Liver (tissue), 9 donors: ENCODE results near the gene HPS1. TPM values are rescaled to one million over a fixed set of nuclear protein-coding genes. Genes with fewer than 3 reads are reported as not detected.

Experiments
- DNase-seq: peaks from one replicate; pipeline ENCODE4 v3.0.0-alpha.2; 2017; ENCODE audit warnings: low spot score
- H3K27ac ChIP-seq, 2 donors: one replicate each; pipeline ENCODE4 v1.7.0; 2013; ENCODE audit warnings: inconsistent platforms in 2 of 2, low read length in 2 of 2, control low read depth in 1 of 2, low read depth in 1 of 2, mild to moderate bottlenecking in 1 of 2
- H3K27me3 ChIP-seq, 4 donors: one replicate each; pipeline versions ENCODE4 v1.6.1 to v1.7.0; 2013; ENCODE audit warnings: low read length in 3 of 4, inconsistent platforms in 1 of 4, mild to moderate bottlenecking in 1 of 4, moderate library complexity in 1 of 4; ENCODE audit not compliant: control insufficient read depth in 4 of 4, insufficient read depth in 4 of 4
- H3K36me3 ChIP-seq, 4 donors: one replicate each; pipeline versions ENCODE4 v1.6.1 to v1.7.0; 2013; ENCODE audit warnings: low read length in 3 of 4, mild to moderate bottlenecking in 3 of 4, low read depth in 1 of 4, moderate library complexity in 1 of 4; ENCODE audit not compliant: control insufficient read depth in 4 of 4, insufficient read depth in 3 of 4
- H3K4me1 ChIP-seq, 4 donors: one replicate each; pipeline versions ENCODE4 v1.6.1 to v1.7.0; 2013; ENCODE audit warnings: low read length in 3 of 4, mild to moderate bottlenecking in 3 of 4, moderate library complexity in 1 of 4; ENCODE audit not compliant: control insufficient read depth in 4 of 4, insufficient read depth in 4 of 4
- H3K4me3 ChIP-seq, 3 donors: one replicate each; pipeline versions ENCODE4 v1.6.1 to v1.7.0; 2013; ENCODE audit warnings: low read length in 3 of 3, control low read depth in 1 of 3, low read depth in 1 of 3, mild to moderate bottlenecking in 1 of 3
- H3K9ac ChIP-seq, 2 donors: one replicate each; pipeline ENCODE4 v1.7.0; 2013; ENCODE audit warnings: low read length in 2 of 2, mild to moderate bottlenecking in 2 of 2, moderate library complexity in 2 of 2, control low read depth in 1 of 2, low read depth in 1 of 2
- H3K9me3 ChIP-seq, 4 donors: one replicate each; pipeline versions ENCODE4 v1.6.1 to v1.7.0; 2013; ENCODE audit warnings: low read length in 3 of 4; ENCODE audit not compliant: control insufficient read depth in 4 of 4
- ATF3 ChIP-seq: IDR thresholded peaks from 2 replicates; pipeline ENCODE4 v1.6.1; 2016; ENCODE audit warnings: antibody characterized with exemption
- CTCF ChIP-seq: fragments of 150-350 bp; IDR thresholded peaks from 2 replicates; pipeline ENCODE4 v1.5.1; 2017; ENCODE audit warnings: improper control_type of control experiment, low read depth, low read length; ENCODE audit not compliant: missing input control
- EGR1 ChIP-seq, 2 donors: IDR thresholded peaks; 2 replicates each; pipeline ENCODE4 v1.6.1; 2016 to 2018; ENCODE audit warnings: antibody characterized with exemption in 2 of 2, low read depth in 2 of 2
- FOXA1 ChIP-seq: IDR thresholded peaks from 2 replicates; pipeline ENCODE4 v1.6.1; 2016; ENCODE audit warnings: antibody characterized with exemption
- FOXA2 ChIP-seq: IDR thresholded peaks from 2 replicates; pipeline ENCODE4 v1.6.1; 2016; ENCODE audit warnings: antibody characterized with exemption
- GABPA ChIP-seq, 2 donors: IDR thresholded peaks in 1 of 2; conservative IDR thresholded peaks in 1 of 2; 2 replicates each; pipeline ENCODE4 v1.6.1; 2016; ENCODE audit warnings: antibody characterized with exemption in 2 of 2, mild to moderate bottlenecking in 1 of 2, moderate library complexity in 1 of 2
- HNF4A ChIP-seq, 2 donors: conservative IDR thresholded peaks; 2 replicates each; pipeline ENCODE4 v1.6.1; 2016; ENCODE audit warnings: antibody characterized with exemption in 2 of 2, mild to moderate bottlenecking in 2 of 2
- HNF4G ChIP-seq: IDR thresholded peaks from 2 replicates; pipeline ENCODE4 v1.6.1; 2016; ENCODE audit warnings: antibody characterized with exemption
- JUND ChIP-seq, 2 donors: IDR thresholded peaks; 2 replicates each; pipeline ENCODE4 v1.6.1; 2016; ENCODE audit warnings: antibody characterized with exemption in 2 of 2
- MAX ChIP-seq: IDR thresholded peaks from 2 replicates; pipeline ENCODE4 v1.6.1; 2016; ENCODE audit warnings: antibody characterized with exemption
- NR2F2 ChIP-seq: IDR thresholded peaks from 2 replicates; pipeline ENCODE4 v1.6.1; 2016; ENCODE audit warnings: antibody characterized with exemption
- RAD21 ChIP-seq, 2 donors: IDR thresholded peaks; 2 replicates each; pipeline ENCODE4 v1.6.1; 2016; ENCODE audit warnings: antibody characterized with exemption in 2 of 2, mild to moderate bottlenecking in 2 of 2
- REST ChIP-seq: IDR thresholded peaks from 2 replicates; pipeline ENCODE4 v1.6.1; 2016; ENCODE audit warnings: antibody characterized with exemption, mild to moderate bottlenecking
- RXRA ChIP-seq, 2 donors: IDR thresholded peaks; 2 replicates each; pipeline ENCODE4 v1.6.1; 2017 to 2018; ENCODE audit warnings: antibody characterized with exemption in 2 of 2, mild to moderate bottlenecking in 1 of 2
- SP1 ChIP-seq: IDR thresholded peaks from 2 replicates; pipeline ENCODE4 v1.6.1; 2018; ENCODE audit warnings: antibody characterized with exemption, mild to moderate bottlenecking
- TAF1 ChIP-seq: conservative IDR thresholded peaks from 2 replicates; pipeline ENCODE4 v1.6.1; 2016; ENCODE audit warnings: antibody characterized with exemption, mild to moderate bottlenecking
- YY1 ChIP-seq: IDR thresholded peaks from 2 replicates; pipeline ENCODE4 v1.6.1; 2016; ENCODE audit warnings: antibody characterized with exemption, mild to moderate bottlenecking
- ZBTB33 ChIP-seq: IDR thresholded peaks from 2 replicates; pipeline ENCODE4 v1.6.1; 2016; ENCODE audit warnings: antibody characterized with exemption
- WGBS: extraction: QIAGEN DNeasy Blood & Tissue Kit; methylation state at CpG from one replicate; pipeline ENCODE4 v1.1.7; 2013; 5-methylcytosine and 5-hydroxymethylcytosine counted together
- polyA plus RNA-seq, 2 donors: library from polyadenylated mRNA; stranded (reverse) in 1 of 2; unstranded in 1 of 2; fragments of 200-250 nt in 1 of 2; fragments of >200 nt in 1 of 2; fragmentation: Nextera tagmentation in 1 of 2; extraction: Ambion mirVana in 1 of 2; gene quantifications; one replicate each; pipeline versions ENCODE4 v1.2.1 to v1.2.3, GENCODE V29; 2013 to 2015
- total RNA-seq, 2 donors: library from RNA; depleted of rRNA; stranded (reverse); fragments of >200 nt; gene quantifications; one replicate each; pipeline ENCODE4 v1.2.3, GENCODE V29; 2014
- donor health status: healthy.
- donor health status: healthy.
- donor health status: healthy.
- donor health status: healthy.
- donor health status: healthy.

HPS1 gene
- total and polyA plus RNA-seq, 4 donors, result 19.9 to 56.7 (median 29.8) TPM

- no peak for DNase-seq
- no peaks in the 10 kb centered on the region for H3K27me3 ChIP-seq
- no peaks in the 10 kb centered on the region for H3K9me3 ChIP-seq
- TF ChIP-seq EGR1 (IDR thresholded peaks at IDR 0.05; ENCODE audit: low read depth in 2 of 2), result no peak
- H3K36me3 ChIP-seq, result no peaks in the 10 kb centered on the region
- WGBS, result 98% methylated on average over 4 of the region's 4 CpGs
- no peak overlapping the region for H3K4me3 ChIP-seq
- no peak overlapping the region for H3K9ac ChIP-seq
- peaks cover under 1 to 12% (median 8%) of the 10 kb centered on the region in 4 donors for H3K4me1 ChIP-seq
- no peak overlapping the region for H3K27ac ChIP-seq
These were observed 36.5 kb downstream of the HPS1 start for GRCh38 chr10:98410135-98410743.

GRCh38 chr10:98408799-98409198, 37.9 kb downstream of the HPS1 start:
- no peak for DNase-seq
- 91% methylated on average over 4 of the region's 4 CpGs for WGBS
- TF ChIP-seq NR2F2 (no peak), RXRA (IDR thresholded peaks at IDR 0.05) (no peak), RAD21 (IDR thresholded peaks at IDR 0.05) (no peak), ZBTB33 (no peak), EGR1 (IDR thresholded peaks at IDR 0.05; ENCODE audit: low read depth in 2 of 2) (no peak), MAX (no peak), ATF3 (no peak), GABPA (IDR thresholded peaks at IDR 0.05 in 1 of 2, conservative IDR thresholded peaks at IDR 0.05 in 1 of 2) (no peak), YY1 (no peak), FOXA2 (no peak), TAF1 (no peak), HNF4G (no peak), SP1 (no peak), REST (no peak), JUND (IDR thresholded peaks at IDR 0.05) (no peak), FOXA1 (no peak), HNF4A (conservative IDR thresholded peaks at IDR 0.05) (no peak), CTCF (no peak)
- H3K9me3 ChIP-seq, result no peaks in the 10 kb centered on the region
- no peak overlapping the region for H3K9ac ChIP-seq
- peaks cover 0 to under 1% (median 0%) of the 10 kb centered on the region in 4 donors for H3K4me1 ChIP-seq
- no peak overlapping the region for H3K4me3 ChIP-seq
- no peak overlapping the region for H3K27ac ChIP-seq
- H3K36me3 ChIP-seq, result no peaks in the 10 kb centered on the region
- no peaks in the 10 kb centered on the region for H3K27me3 ChIP-seq
